NT2/D1 (cell line): Measurements from ENCODE around the gene PTPN18.

Experiments
- DNase-seq: peaks from one replicate; pipeline ENCODE4 v3.0.0-alpha.2; 2011; ENCODE audit warnings: low read depth, low spot score
- H3K27me3 ChIP-seq: 2 replicates; pipeline ENCODE4 v1.6.0; 2011; ENCODE audit warnings: mild to moderate bottlenecking; ENCODE audit not compliant: insufficient read length, insufficient read depth
- H3K36me3 ChIP-seq: 2 replicates; pipeline ENCODE4 v1.6.1; 2011; ENCODE audit warnings: mild to moderate bottlenecking, low read length, mixed read lengths; ENCODE audit not compliant: insufficient read depth, insufficient read length
- H3K4me1 ChIP-seq: 2 replicates; pipeline ENCODE4 v1.5.1; 2011; ENCODE audit not compliant: insufficient read depth, insufficient read length
- H3K4me3 ChIP-seq: 2 replicates; pipeline ENCODE4 v1.5.1; 2011; ENCODE audit warnings: low read depth; ENCODE audit not compliant: insufficient read length
- H3K9ac ChIP-seq: 2 replicates; pipeline ENCODE4 v1.6.0; 2011; ENCODE audit warnings: low read depth; ENCODE audit not compliant: insufficient read length
- H3K9me3 ChIP-seq: 2 replicates; pipeline ENCODE4 v1.5.1; 2011; ENCODE audit warnings: mild to moderate bottlenecking, low read length; ENCODE audit not compliant: insufficient read depth
- SUZ12 ChIP-seq: IDR thresholded peaks from 2 replicates; pipeline ENCODE4 v1.6.1; 2011; ENCODE audit not compliant: insufficient read length, insufficient read depth; ENCODE audit errors: extremely low read depth
- YY1 ChIP-seq: IDR thresholded peaks from 2 replicates; pipeline ENCODE4 v1.6.1; 2011; ENCODE audit not compliant: insufficient read length, insufficient read depth
- ZNF274 ChIP-seq: IDR thresholded peaks from 2 replicates; pipeline ENCODE4 v1.6.1; 2011; ENCODE audit warnings: mild to moderate bottlenecking, low read depth, low read length

The PTPN18 gene

DNA sequence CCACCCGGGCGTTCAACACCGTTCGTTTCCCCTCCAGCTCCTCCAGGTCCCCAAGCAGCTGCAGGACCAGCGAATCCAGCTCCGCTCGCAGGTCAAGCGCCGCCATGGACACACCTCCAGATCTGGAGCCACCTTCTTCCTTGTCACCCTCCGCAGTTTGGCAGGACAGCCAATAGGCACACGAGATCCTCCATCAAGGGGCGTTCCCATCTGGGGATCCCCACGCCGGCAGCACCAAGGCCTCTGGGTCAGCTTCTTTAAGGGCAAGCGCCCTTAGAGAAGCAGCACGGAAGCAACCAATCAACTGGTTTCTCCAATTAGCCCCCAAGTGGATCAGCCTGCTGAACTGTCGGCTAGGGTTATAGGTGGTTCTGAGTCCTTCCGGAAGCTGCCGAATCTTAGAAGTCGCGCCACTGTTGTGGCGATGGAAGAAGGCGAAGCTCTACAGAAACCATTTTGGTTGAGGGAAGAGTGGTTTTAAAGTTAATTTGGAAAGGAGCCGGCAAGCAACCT is 13.8 kb upstream of the PTPN18 start:
- TF ChIP-seq ZNF274: no peak
- TF ChIP-seq YY1: peak; percentile 64
- no peak for TF ChIP-seq SUZ12
- Histone ChIP-seq H3K4me3 (peak overlapping the region; percentile 93), H3K36me3 (peaks cover 54% of the 10 kb centered on the region), H3K9ac (peak overlapping the region; percentile 90), H3K9me3 (no peaks in the 10 kb centered on the region), H3K4me1 (no peaks in the 10 kb centered on the region), H3K27me3 (no peaks in the 10 kb centered on the region)
- DNase-seq: peak; percentile 91

- Histone ChIP-seq H3K36me3 (peaks cover 60% of the 10 kb centered on the region), H3K9me3 (no peaks in the 10 kb centered on the region), H3K4me1 (no peaks in the 10 kb centered on the region), H3K9ac (peak within 1 kb of the TSS; percentile 94), H3K4me3 (peak within 1 kb of the TSS; percentile 93), H3K27me3 (no peaks in the 10 kb centered on the region)
- TF ChIP-seq YY1 (peak; percentile 100), SUZ12 (no peak)
- DNase-seq: peak; percentile 99
These were observed 13.2 kb upstream of the PTPN18 start, which contains the start of gene IMP4 for GRCh38 chr2:130342533-130343275. Gene IMP4, plus strand, starts transcription at chr2:130342897. Its CDS starts 36 bp downstream, at chr2:130342933.

DNA sequence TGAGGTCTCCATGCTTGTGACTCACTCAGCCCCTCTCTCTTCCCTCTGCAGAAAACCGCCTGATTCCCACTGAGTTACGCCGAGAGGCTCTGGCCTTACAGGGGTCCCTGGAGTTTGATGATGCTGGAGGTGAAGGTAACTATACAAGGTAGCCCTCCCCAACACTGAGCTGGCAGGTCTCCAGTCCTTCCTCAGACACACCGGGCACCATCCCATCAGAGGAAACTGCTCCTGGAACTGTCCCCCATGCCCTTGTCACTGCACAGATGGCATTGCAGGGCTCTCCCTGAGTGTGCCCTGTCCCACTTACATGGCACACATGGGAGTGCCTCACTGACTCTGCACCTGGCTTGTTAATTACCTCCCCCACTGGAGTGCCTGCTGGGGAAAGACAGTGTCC is 11.3 kb upstream of the PTPN18 start:
- Histone ChIP-seq H3K9me3 (no peaks in the 10 kb centered on the region), H3K4me3 (no peak overlapping the region), H3K9ac (no peak overlapping the region), H3K27me3 (no peaks in the 10 kb centered on the region), H3K36me3 (peaks cover 65% of the 10 kb centered on the region), H3K4me1 (no peaks in the 10 kb centered on the region)
- TF ChIP-seq SUZ12: no peak
- TF ChIP-seq ZNF274: no peak
- no peak for TF ChIP-seq YY1
- DNase-seq: no peak

- no peak for TF ChIP-seq YY1
- TF ChIP-seq SUZ12: no peak
- TF ChIP-seq ZNF274: no peak
- Histone ChIP-seq H3K9me3 (no peaks in the 10 kb centered on the region), H3K36me3 (peaks cover 65% of the 10 kb centered on the region), H3K9ac (no peak overlapping the region), H3K4me1 (no peaks in the 10 kb centered on the region), H3K4me3 (no peak overlapping the region), H3K27me3 (no peaks in the 10 kb centered on the region)
- DNase-seq: no peak
These were observed 10.8 kb upstream of the PTPN18 start for GRCh38 chr2:130345091-130345490.

DNA sequence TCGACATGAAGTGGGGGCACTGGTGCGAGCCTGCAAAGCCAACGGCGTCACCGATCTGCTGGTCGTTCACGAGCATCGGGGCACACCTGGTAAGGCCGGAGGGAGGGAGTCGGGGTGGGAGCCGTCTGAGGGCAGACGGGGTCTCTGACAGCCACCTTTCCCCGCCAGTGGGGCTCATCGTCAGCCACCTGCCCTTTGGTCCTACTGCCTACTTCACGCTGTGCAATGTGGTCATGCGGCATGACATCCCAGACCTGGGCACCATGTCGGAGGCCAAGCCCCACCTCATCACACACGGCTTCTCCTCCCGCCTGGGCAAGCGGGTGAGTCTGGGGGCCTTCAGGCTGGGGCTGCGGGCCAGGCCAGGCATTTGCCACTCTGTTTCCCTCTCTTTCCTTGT is 10.2 kb upstream of the PTPN18 start:
- TF ChIP-seq YY1 (no peak), SUZ12 (no peak), ZNF274 (no peak)
- peaks cover 60% of the 10 kb centered on the region for H3K36me3 ChIP-seq
- no peak for DNase-seq
- no peaks in the 10 kb centered on the region for H3K4me1 ChIP-seq
- H3K9me3 ChIP-seq: no peaks in the 10 kb centered on the region
- no peak overlapping the region for H3K9ac ChIP-seq
- no peak overlapping the region for H3K4me3 ChIP-seq
- H3K27me3 ChIP-seq: no peaks in the 10 kb centered on the region

GRCh38 chr2:130346041-130346740 is 9.7 kb upstream of the PTPN18 start:
- no peak for TF ChIP-seq ZNF274
- no peak for TF ChIP-seq SUZ12
- TF ChIP-seq YY1: no peak
- H3K9ac ChIP-seq: no peak overlapping the region
- H3K4me3 ChIP-seq: no peak overlapping the region
- no peaks in the 10 kb centered on the region for H3K4me1 ChIP-seq
- no peak for DNase-seq
- no peaks in the 10 kb centered on the region for H3K9me3 ChIP-seq
- H3K36me3 ChIP-seq: peaks cover 57% of the 10 kb centered on the region
- H3K27me3 ChIP-seq: no peaks in the 10 kb centered on the region

GRCh38 chr2:130346741-130347066 is 9.2 kb upstream of the PTPN18 start:
- H3K27me3 ChIP-seq: no peaks in the 10 kb centered on the region
- no peak overlapping the region for H3K9ac ChIP-seq
- TF ChIP-seq ZNF274 (no peak), YY1 (no peak), SUZ12 (no peak)
- no peak for DNase-seq
- no peak overlapping the region for H3K4me3 ChIP-seq
- no peaks in the 10 kb centered on the region for H3K9me3 ChIP-seq
- peaks cover 57% of the 10 kb centered on the region for H3K36me3 ChIP-seq
- H3K4me1 ChIP-seq: no peaks in the 10 kb centered on the region
